Calu3 (cell line): ENCODE measurements around the gene HSD3B2. TPM values are rescaled to one million over a fixed set of nuclear protein-coding genes. Genes with fewer than 3 reads are reported as not detected.

Experiments used
- BruUV-seq: library from RNA; stranded (reverse); fragments of 400-500 nt; replicated peaks from 2 replicates; lab custom pipeline; 2021; lab: Mats Ljungman, UMichigan
- CTCF ChIA-PET: fragments of 300-600 bp; sonication (Branson Sonifier 250); formaldehyde crosslinking; loops from one replicate; lab custom pipeline; 2022; ENCODE audit warnings: antibody characterized with exemption; lab: Charles Lee
- DNase-seq: peaks from one replicate; pipeline ENCODE4 v3.0.0; 2022
- H3K27ac Mint-ChIP-seq: one replicate; pipeline ENCODE4 v1.8.0; 2022; ENCODE audit warnings: mixed read lengths; ENCODE audit not compliant: unreplicated experiment
- H3K27me3 Mint-ChIP-seq: one replicate; pipeline ENCODE4 v1.8.0; 2022; ENCODE audit warnings: mixed read lengths; ENCODE audit not compliant: unreplicated experiment
- H3K36me3 Mint-ChIP-seq: one replicate; pipeline ENCODE4 v1.8.0; 2022; ENCODE audit warnings: mild to moderate bottlenecking, moderate library complexity, mixed read lengths; ENCODE audit not compliant: insufficient read depth, unreplicated experiment
- H3K4me1 Mint-ChIP-seq: one replicate; pipeline ENCODE4 v1.8.0; 2022; ENCODE audit warnings: mild to moderate bottlenecking, low read depth, mixed read lengths; ENCODE audit not compliant: unreplicated experiment
- H3K4me3 Mint-ChIP-seq: one replicate; pipeline ENCODE4 v1.8.0; 2022; ENCODE audit warnings: mild to moderate bottlenecking, low read depth, moderate library complexity, mixed read lengths; ENCODE audit not compliant: unreplicated experiment
- H3K9me3 Mint-ChIP-seq: one replicate; pipeline ENCODE4 v1.8.0; 2022; ENCODE audit warnings: low read depth, mixed read lengths; ENCODE audit not compliant: unreplicated experiment
- intact Hi-C: fragments of 100-400 bp; cut with micrococcal nuclease; formaldehyde crosslinking; loops from one replicate; pipeline ENCODE4 v1.10.0; 2022; ENCODE audit not compliant: unreplicated experiment
- total RNA-seq: library from RNA; stranded (reverse); gene quantifications from 2 replicates; pipeline ENCODE4 v1.2.3, GENCODE V29; 2022
- TF ChIP-seq, protein P1 (sequence below): fragments of 200-600 bp; IDR thresholded peaks from one replicate; pipeline ENCODE4 v1.8.0; 2022; ENCODE audit warnings: antibody characterized with exemption; ENCODE audit not compliant: unreplicated experiment

Gene HSD3B2
- total RNA-seq, 1 experiment from 2014 or later = not detected

DNA sequence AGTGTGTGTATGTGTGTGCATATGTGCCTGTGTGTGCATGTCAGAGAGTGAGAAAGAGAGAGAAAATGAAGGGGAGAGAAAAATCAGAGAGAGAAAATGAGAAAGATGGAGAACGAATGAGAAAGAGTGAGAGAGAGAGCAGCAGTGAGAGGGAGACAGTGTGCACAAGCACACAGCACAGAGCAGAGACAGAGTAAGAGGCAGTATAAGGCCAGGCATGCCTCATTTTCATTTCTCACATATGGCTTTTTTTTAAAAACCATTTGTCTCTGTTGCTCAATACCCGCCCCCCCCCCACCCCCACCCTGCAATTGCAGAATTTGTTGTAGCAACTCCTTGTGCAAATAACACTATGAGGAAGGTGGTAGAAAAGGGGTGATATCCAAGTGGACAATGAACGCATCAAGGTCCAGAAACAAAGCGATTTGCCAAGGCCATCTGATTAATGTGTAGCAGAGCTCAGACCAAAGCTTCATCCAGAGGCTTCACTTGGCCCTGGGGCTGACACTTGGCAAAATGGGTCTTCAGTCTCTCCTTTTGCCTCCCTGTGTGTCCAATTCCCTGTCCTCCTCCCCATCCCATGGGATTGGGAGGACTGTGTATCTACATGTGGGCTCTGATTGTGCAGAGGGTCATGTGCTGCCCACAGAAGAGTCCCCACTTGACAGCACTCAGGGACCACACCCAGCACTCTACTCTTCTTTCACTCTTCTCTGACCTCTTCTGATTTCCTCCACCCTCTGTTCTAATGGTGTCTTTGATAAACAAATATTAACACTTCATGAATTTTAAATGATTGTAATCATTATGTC is 53.1 kb downstream of the HSD3B2 start:
- DNase-seq = no peak
- BruUV-seq = no TSS peak
- intact Hi-C loops = no loop called here
- H3K4me1 Mint-ChIP-seq = no peaks in the 10 kb centered on the region
- H3K4me3 Mint-ChIP-seq = no peak overlapping the region
- CTCF ChIA-PET = no interaction called here
- no peaks in the 10 kb centered on the region for H3K36me3 Mint-ChIP-seq
- no peak overlapping the region for H3K27ac Mint-ChIP-seq
- peaks cover 61% of the 10 kb centered on the region for H3K27me3 Mint-ChIP-seq
- TF ChIP-seq, protein P1, sequence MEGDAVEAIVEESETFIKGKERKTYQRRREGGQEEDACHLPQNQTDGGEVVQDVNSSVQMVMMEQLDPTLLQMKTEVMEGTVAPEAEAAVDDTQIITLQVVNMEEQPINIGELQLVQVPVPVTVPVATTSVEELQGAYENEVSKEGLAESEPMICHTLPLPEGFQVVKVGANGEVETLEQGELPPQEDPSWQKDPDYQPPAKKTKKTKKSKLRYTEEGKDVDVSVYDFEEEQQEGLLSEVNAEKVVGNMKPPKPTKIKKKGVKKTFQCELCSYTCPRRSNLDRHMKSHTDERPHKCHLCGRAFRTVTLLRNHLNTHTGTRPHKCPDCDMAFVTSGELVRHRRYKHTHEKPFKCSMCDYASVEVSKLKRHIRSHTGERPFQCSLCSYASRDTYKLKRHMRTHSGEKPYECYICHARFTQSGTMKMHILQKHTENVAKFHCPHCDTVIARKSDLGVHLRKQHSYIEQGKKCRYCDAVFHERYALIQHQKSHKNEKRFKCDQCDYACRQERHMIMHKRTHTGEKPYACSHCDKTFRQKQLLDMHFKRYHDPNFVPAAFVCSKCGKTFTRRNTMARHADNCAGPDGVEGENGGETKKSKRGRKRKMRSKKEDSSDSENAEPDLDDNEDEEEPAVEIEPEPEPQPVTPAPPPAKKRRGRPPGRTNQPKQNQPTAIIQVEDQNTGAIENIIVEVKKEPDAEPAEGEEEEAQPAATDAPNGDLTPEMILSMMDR = no peak
- H3K9me3 Mint-ChIP-seq = no peaks in the 10 kb centered on the region

GRCh38 chr1:119469741-119470140 is 54.8 kb downstream of the HSD3B2 start:
- DNase-seq = no peak
- TF ChIP-seq, protein P1 = no peak
- no peak overlapping the region for H3K27ac Mint-ChIP-seq
- no peaks in the 10 kb centered on the region for H3K36me3 Mint-ChIP-seq
- H3K9me3 Mint-ChIP-seq = no peaks in the 10 kb centered on the region
- no peak overlapping the region for H3K4me3 Mint-ChIP-seq
- no peaks in the 10 kb centered on the region for H3K4me1 Mint-ChIP-seq
- intact Hi-C loops = no loop called here
- CTCF ChIA-PET = no interaction called here
- peaks cover 66% of the 10 kb centered on the region for H3K27me3 Mint-ChIP-seq
- BruUV-seq = no TSS peak

GRCh38 chr1:119470377-119470776 is 55.4 kb downstream of the HSD3B2 start:
- CTCF ChIA-PET = no interaction called here
- no peak for DNase-seq
- Mint-ChIP-seq H3K36me3 (no peaks in the 10 kb centered on the region), H3K9me3 (no peaks in the 10 kb centered on the region), H3K27me3 (peaks cover 72% of the 10 kb centered on the region), H3K4me1 (no peaks in the 10 kb centered on the region), H3K27ac (no peak overlapping the region), H3K4me3 (no peak overlapping the region)
- TF ChIP-seq, protein P1 = no peak
- intact Hi-C loops = no loop called here
- no TSS peak for BruUV-seq

DNA sequence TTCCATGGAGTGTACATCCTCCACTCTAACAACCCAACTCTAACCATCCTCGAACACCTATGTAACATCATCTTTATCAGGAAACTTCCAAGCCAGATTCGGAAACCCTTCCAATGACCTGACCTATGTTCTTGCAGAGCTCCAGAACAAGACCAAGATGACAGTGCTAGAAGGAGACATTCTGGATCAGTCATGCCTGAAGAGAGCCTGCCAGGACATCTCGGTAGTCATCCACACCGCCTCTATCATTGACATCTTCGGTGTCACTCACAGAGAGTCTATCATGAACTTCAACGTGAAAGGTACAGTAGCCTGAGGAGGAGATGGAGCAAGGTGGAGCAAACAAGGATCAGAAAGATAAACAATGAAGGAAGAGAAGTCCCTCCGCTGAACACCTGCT is 56.0 kb downstream of the HSD3B2 start:
- H3K27me3 Mint-ChIP-seq = peaks cover 77% of the 10 kb centered on the region
- intact Hi-C loops = no loop called here
- no peaks in the 10 kb centered on the region for H3K9me3 Mint-ChIP-seq
- CTCF ChIA-PET = no interaction called here
- H3K4me1 Mint-ChIP-seq = no peaks in the 10 kb centered on the region
- no TSS peak for BruUV-seq
- DNase-seq = no peak
- TF ChIP-seq, protein P1 = no peak
- H3K4me3 Mint-ChIP-seq = no peak overlapping the region
- no peak overlapping the region for H3K27ac Mint-ChIP-seq
- H3K36me3 Mint-ChIP-seq = no peaks in the 10 kb centered on the region
